ENCODE measurements around the gene METTL13. TPM values are rescaled to one million over a fixed set of nuclear protein-coding genes. Genes with fewer than 3 reads are reported as not detected.

The METTL13 gene
- total RNA-seq, 1 experiment from 2014 or later = 115 TPM

- H3K9me2 ChIP-seq (replicated peaks; ENCODE audit: low read length) = no peaks in the 10 kb centered on the region
- H3F3A ChIP-seq (ENCODE audit: low read length, unreplicated experiment) = no peaks in the 10 kb centered on the region
- H3K79me2 ChIP-seq (ENCODE audit: low read length) = no peaks in the 10 kb centered on the region
- ATAC-seq = no peak
- intact Hi-C loops (cut with micrococcal nuclease) = no loop called here
- no peak overlapping the region for H3K4me2 ChIP-seq (ENCODE audit: low read length)
- DNase-seq = no peak
- H3K9me3 ChIP-seq (ENCODE audit: low read length) = peaks cover 12% of the 10 kb centered on the region; the same call in 1 of the 2 replicates
- peaks cover 17% of the 10 kb centered on the region for H3K27me3 ChIP-seq (ENCODE audit: low read length)
- no peak overlapping the region for H3K9ac ChIP-seq (ENCODE audit: low read length)
- BruUV-seq (replicated peaks) = no TSS peak
- ChIA-PET CTCF (no interaction called here), POLR2A (ENCODE audit: unreplicated experiment) (no interaction called here)
- TF ChIP-seq EZH2 (IDR thresholded peaks at IDR 0.05; ENCODE audit: low read length, unreplicated experiment) = no peak
- TF ChIP-seq EZH2phosphoT487 (IDR thresholded peaks at IDR 0.05; ENCODE audit: borderline replicate concordance, low read length) = no peak
- no peak for TF ChIP-seq CTCF (conservative IDR thresholded peaks at IDR 0.05; ENCODE audit: low read depth, low read length)
- no peak overlapping the region for H3K27ac ChIP-seq (ENCODE audit: low read length)
- H3K36me3 ChIP-seq (ENCODE audit: low read depth, low read length) = no peaks in the 10 kb centered on the region
- H3K4me1 ChIP-seq (ENCODE audit: insufficient read depth, low read length) = no peaks in the 10 kb centered on the region
- H4K20me1 ChIP-seq (ENCODE audit: low read length) = no peaks in the 10 kb centered on the region
- no peak overlapping the region for H2AFZ ChIP-seq (ENCODE audit: low read length)
- no peak overlapping the region for H3K4me3 ChIP-seq (ENCODE audit: low read length)
These were observed 47.3 kb downstream of the METTL13 start for GRCh38 chr1:171828794-171829193.

DNA sequence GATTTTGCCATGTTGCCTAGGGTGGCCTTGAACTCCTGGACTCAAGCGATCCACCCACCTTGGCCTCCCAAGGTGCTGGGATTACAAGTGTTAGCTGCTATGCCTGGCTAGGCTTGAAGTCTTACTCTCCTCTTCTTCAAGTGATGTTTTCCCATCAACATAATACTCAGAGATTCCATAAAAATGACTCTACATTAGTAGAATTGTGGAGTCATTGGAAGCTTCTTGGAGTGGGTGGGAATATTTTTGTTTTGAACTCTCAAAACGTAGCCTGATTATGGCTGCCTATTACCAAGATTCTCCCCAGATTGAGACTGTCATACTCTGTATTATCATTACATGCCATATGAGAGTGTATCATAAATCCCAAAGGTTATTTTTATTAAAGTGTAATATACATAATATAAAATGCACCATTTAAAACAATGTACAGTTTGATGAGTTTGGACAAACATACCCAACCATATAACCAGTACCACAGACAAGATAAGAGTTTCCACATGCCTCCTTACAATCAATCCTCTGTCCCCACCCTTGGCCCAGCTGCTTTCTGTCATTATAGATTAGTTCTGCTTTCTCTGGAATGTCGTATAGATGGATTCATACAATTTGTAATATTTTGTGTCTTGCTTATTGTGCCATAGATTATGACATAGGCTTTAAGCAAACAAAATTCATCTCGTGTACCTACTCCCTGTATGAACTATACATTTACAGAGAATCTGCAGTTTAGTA lies 51.8 kb downstream of the METTL13 start:
- DNase-seq (no peak), ATAC-seq (no peak)
- no peaks in the 10 kb centered on the region; the same call in 1 of the 2 replicates for H3K9me2 ChIP-seq (replicated peaks; ENCODE audit: low read length)
- no peak overlapping the region for H2AFZ ChIP-seq (ENCODE audit: low read length)
- H3K4me3 ChIP-seq (ENCODE audit: low read length) = no peak overlapping the region
- H3K36me3 ChIP-seq (ENCODE audit: low read depth, low read length) = no peaks in the 10 kb centered on the region
- no peaks in the 10 kb centered on the region for H3F3A ChIP-seq (ENCODE audit: low read length, unreplicated experiment)
- TF ChIP-seq EZH2phosphoT487 (IDR thresholded peaks at IDR 0.05; ENCODE audit: borderline replicate concordance, low read length) = no peak
- intact Hi-C loops (cut with micrococcal nuclease) = no loop called here
- H4K20me1 ChIP-seq (ENCODE audit: low read length) = no peaks in the 10 kb centered on the region
- no peak overlapping the region for H3K27ac ChIP-seq (ENCODE audit: low read length)
- H3K27me3 ChIP-seq (ENCODE audit: low read length) = peaks cover 48% of the 10 kb centered on the region
- H3K4me1 ChIP-seq (ENCODE audit: insufficient read depth, low read length) = no peaks in the 10 kb centered on the region
- H3K79me2 ChIP-seq (ENCODE audit: low read length) = no peaks in the 10 kb centered on the region
- H3K9ac ChIP-seq (ENCODE audit: low read length) = no peak overlapping the region
- CTCF ChIA-PET = no interaction called here
- no peak overlapping the region for H3K4me2 ChIP-seq (ENCODE audit: low read length)
- POLR2A ChIA-PET (ENCODE audit: unreplicated experiment) = no interaction called here
- H3K9me3 ChIP-seq (ENCODE audit: low read length) = no peaks in the 10 kb centered on the region
- BruUV-seq (replicated peaks) = no TSS peak

- no peaks in the 10 kb centered on the region; the same call in 1 of the 2 replicates for H3K9me2 ChIP-seq (replicated peaks; ENCODE audit: low read length)
- H3F3A ChIP-seq (ENCODE audit: low read length, unreplicated experiment) = no peaks in the 10 kb centered on the region
- no peak for TF ChIP-seq CTCF (conservative IDR thresholded peaks at IDR 0.05; ENCODE audit: low read depth, low read length)
- no peak for TF ChIP-seq EZH2 (IDR thresholded peaks at IDR 0.05; ENCODE audit: low read length, unreplicated experiment)
- no peak for TF ChIP-seq EZH2phosphoT487 (IDR thresholded peaks at IDR 0.05; ENCODE audit: borderline replicate concordance, low read length)
- no peaks in the 10 kb centered on the region for H3K36me3 ChIP-seq (ENCODE audit: low read depth, low read length)
- H3K9me3 ChIP-seq (ENCODE audit: low read length) = no peaks in the 10 kb centered on the region
- no peak overlapping the region for H3K4me2 ChIP-seq (ENCODE audit: low read length)
- intact Hi-C loops (cut with micrococcal nuclease) = no loop called here
- POLR2A ChIA-PET (ENCODE audit: unreplicated experiment) = no interaction called here
- CTCF ChIA-PET = interaction anchor here (0.6 kb wide), 1 partner anchor 583 kb away, joined by 3 read pairs; no protein-coding TSS in a partner anchor
- H3K4me3 ChIP-seq (ENCODE audit: low read length) = no peak overlapping the region
- no peaks in the 10 kb centered on the region for H3K4me1 ChIP-seq (ENCODE audit: insufficient read depth, low read length)
- H3K79me2 ChIP-seq (ENCODE audit: low read length) = no peaks in the 10 kb centered on the region
- H4K20me1 ChIP-seq (ENCODE audit: low read length) = no peaks in the 10 kb centered on the region
- no peak overlapping the region for H2AFZ ChIP-seq (ENCODE audit: low read length)
- no peak overlapping the region for H3K27ac ChIP-seq (ENCODE audit: low read length)
- no TSS peak for BruUV-seq (replicated peaks)
- no peak for ATAC-seq
- no peak overlapping the region for H3K9ac ChIP-seq (ENCODE audit: low read length)
- peaks cover 62% of the 10 kb centered on the region for H3K27me3 ChIP-seq (ENCODE audit: low read length)
- DNase-seq = no peak
These were observed 53.4 kb downstream of the METTL13 start for GRCh38 chr1:171834821-171835220.
